HepG2 (cell line): ENCODE measurements around the gene SHISA5. TPM values are rescaled to one million over a fixed set of nuclear protein-coding genes. Genes with fewer than 3 reads are reported as not detected.

Source experiments
- ARNTL ChIP-seq: sonication (generic); formaldehyde crosslinking; IDR thresholded peaks from 2 replicates; pipeline ENCODE4 v1.4.0; 2020; ENCODE audit warnings: mild to moderate bottlenecking, missing genetic modification reagents
- BCL6 ChIP-seq: IDR thresholded peaks from 2 replicates; pipeline ENCODE4 v1.6.1; 2016; ENCODE audit warnings: missing genetic modification reagents, missing compliant biosample characterization
- EEA1 ChIP-seq: sonication (generic); formaldehyde crosslinking; IDR thresholded peaks from 2 replicates; pipeline ENCODE4 v1.5.1; 2020; ENCODE audit warnings: mild to moderate bottlenecking, missing genetic modification reagents, borderline replicate concordance
- EED ChIP-seq: sonication (generic); formaldehyde crosslinking; IDR thresholded peaks from 2 replicates; pipeline ENCODE4 v1.5.0; 2020; ENCODE audit warnings: mild to moderate bottlenecking, missing genetic modification reagents
- EHMT2 ChIP-seq: fragments of 200-600 bp; sonication (generic); IDR thresholded peaks from 2 replicates; pipeline ENCODE4 v1.7.0; 2017; ENCODE audit warnings: antibody characterized with exemption, low read depth, low read length, borderline replicate concordance
- ELF1 ChIP-seq: sonication (generic); formaldehyde crosslinking; IDR thresholded peaks from 2 replicates; pipeline ENCODE4 v1.4.0; 2020; ENCODE audit warnings: missing genetic modification reagents
- FOXJ3 ChIP-seq: sonication (generic); formaldehyde crosslinking; IDR thresholded peaks from 2 replicates; pipeline ENCODE4 v1.4.0; 2020; ENCODE audit warnings: missing genetic modification reagents, mild to moderate bottlenecking, borderline replicate concordance
- HOMEZ ChIP-seq: IDR thresholded peaks from 2 replicates; pipeline ENCODE4 v1.6.1; 2016; ENCODE audit warnings: low read depth
- IRF2 ChIP-seq: IDR thresholded peaks from 2 replicates; pipeline ENCODE4 v1.6.1; 2018; ENCODE audit warnings: missing genetic modification reagents, missing compliant biosample characterization
- SMARCC2 ChIP-seq: fragments of 450-650 bp; IDR thresholded peaks from 2 replicates; pipeline ENCODE4 v1.6.1; 2017; ENCODE audit warnings: antibody characterized with exemption, mild to moderate bottlenecking
- ZBTB40 ChIP-seq, 2 experiments: fragments of 450-650 bp in 1 of 2; sonication (generic) in 1 of 2; formaldehyde crosslinking in 1 of 2; IDR thresholded peaks; 2 replicates each; pipeline versions ENCODE4 v1.6.1 to v1.8.0; 2016 to 2022; ENCODE audit warnings: antibody characterized with exemption in 1 of 2, mild to moderate bottlenecking in 1 of 2, missing genetic modification reagents in 1 of 2
- ZFP62 ChIP-seq: sonication (generic); formaldehyde crosslinking; IDR thresholded peaks from 2 replicates; pipeline ENCODE4 v1.4.0; 2020; ENCODE audit warnings: missing genetic modification reagents
- ZHX1 ChIP-seq: sonication (generic); formaldehyde crosslinking; IDR thresholded peaks from 2 replicates; pipeline ENCODE4 v1.8.1; 2022; ENCODE audit warnings: low read depth, mild to moderate bottlenecking, missing genetic modification reagents
- ZNF343 ChIP-seq: sonication (generic); formaldehyde crosslinking; IDR thresholded peaks from 2 replicates; pipeline ENCODE4 v1.4.0; 2020; ENCODE audit warnings: mild to moderate bottlenecking, missing genetic modification reagents
- ZNF747 ChIP-seq: sonication (generic); formaldehyde crosslinking; IDR thresholded peaks from 2 replicates; pipeline ENCODE4 v1.8.1; 2023; ENCODE audit warnings: missing genetic modification reagents, mild to moderate bottlenecking, borderline replicate concordance
- polyA plus RNA-seq, 8 experiments: library from polyadenylated mRNA; depleted of rRNA in 3 of 8; stranded (reverse) in 7 of 8; unstranded in 1 of 8; fragments of >200 nt; fragmentation: Illumina TruSeq in 4 of 8; extraction: Trizol in 4 of 8; gene quantifications; 2 replicates each; pipeline versions ENCODE4 v1.2.1 to v1.2.3, GENCODE V29; 2011 to 2016; ENCODE audit warnings: low read depth in 4 of 8, missing spikeins in 1 of 8, mixed read lengths in 1 of 8; ENCODE audit not compliant: insufficient read depth in 1 of 8
- total RNA-seq, 5 experiments: library from RNA; depleted of rRNA; stranded (reverse); fragments of >200 nt; fragmentation: Illumina TruSeq; extraction: Trizol; gene quantifications; 2 replicates each; pipeline ENCODE4 v1.2.3, GENCODE V29; 2016; ENCODE audit warnings: low read depth in 1 of 5

Gene SHISA5
- total and polyA plus RNA-seq, 2 of the 13 experiments (the other 11 are each of a cell fraction or from before 2014, with no cell fraction given): 75.8 to 91.4 TPM

DNA sequence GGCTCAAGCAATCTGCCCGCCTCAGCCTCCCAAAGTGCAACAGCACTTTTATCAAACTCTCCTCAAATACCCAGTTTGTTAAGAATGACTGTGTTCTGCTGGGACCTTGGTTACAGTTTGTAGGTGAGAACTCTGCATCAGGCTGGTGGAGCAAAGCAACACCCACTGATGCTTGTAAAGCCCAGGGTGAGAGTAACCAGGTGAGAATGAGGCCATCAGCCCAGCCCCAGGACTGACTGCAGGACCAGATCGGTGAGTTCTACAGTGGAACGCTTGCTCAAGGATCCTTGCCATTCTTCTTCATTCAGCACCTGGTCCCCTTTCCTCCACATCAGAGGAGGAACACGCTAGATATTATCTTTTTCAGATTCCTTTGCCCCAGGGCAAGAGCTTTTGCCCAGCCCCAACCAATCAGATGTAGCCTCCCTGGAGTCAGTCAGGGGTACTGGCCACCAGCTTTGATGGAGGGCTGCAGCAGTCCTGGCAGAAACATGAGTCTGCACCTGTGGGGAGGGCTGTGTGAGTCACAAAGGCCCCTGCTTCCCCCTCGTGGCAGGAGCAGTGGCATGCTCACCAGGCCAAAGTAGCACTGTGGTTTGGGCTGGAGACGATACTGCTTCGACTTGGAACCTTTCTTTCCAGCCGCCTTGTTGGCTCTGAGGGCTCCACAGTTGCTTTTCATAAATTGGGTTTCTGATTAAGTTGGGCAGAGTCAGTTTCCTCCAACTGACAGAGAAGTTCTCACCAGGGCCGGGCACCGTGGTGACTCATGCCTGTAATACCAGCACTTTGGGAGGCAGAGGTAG lies 3.5 kb upstream of the SHISA5 start (continued):
- no peak for TF ChIP-seq ZHX1
- TF ChIP-seq FOXJ3: no peak
- TF ChIP-seq ZNF747 (CRISPR knock-in tag): no peak
- no peak for TF ChIP-seq SMARCC2
- TF ChIP-seq ELF1: no peak
- no peak for TF ChIP-seq EEA1 (CRISPR knock-in tag)
- TF ChIP-seq EED: no peak
- TF ChIP-seq ARNTL (CRISPR knock-in tag): no peak
- no peak for TF ChIP-seq BCL6 (CRISPR knock-in tag)
- TF ChIP-seq ZNF343 (CRISPR knock-in tag): no peak
- TF ChIP-seq ZBTB40 (IDR thresholded peaks at IDR 0.05): no peak
- TF ChIP-seq ZBTB40 (CRISPR knock-in tag; IDR thresholded peaks at IDR 0.05): no peak
- TF ChIP-seq HOMEZ (CRISPR knock-in tag): peak; percentile 41; the same call in 1 of the 2 replicates
- peak; percentile 64 for TF ChIP-seq IRF2 (CRISPR knock-in tag)
- TF ChIP-seq EHMT2: no peak
- no peak for TF ChIP-seq ZFP62 (CRISPR knock-in tag)
